K562 (cell line): ENCODE results near the gene FBN1. TPM values are rescaled to one million over a fixed set of nuclear protein-coding genes. Genes with fewer than 3 reads are reported as not detected.

Experiments used
- ATAC-seq: fragments of 200-7000 bp; cut with Tn5 transposase; 3 replicates; pipeline ENCODE4 v1.9.1; 2020; ENCODE audit warnings: moderate library complexity
- BruUV-seq: library from RNA; stranded (reverse); fragments of 400-500 nt; replicated peaks from 2 replicates; lab custom pipeline; 2021; lab: Mats Ljungman, UMichigan
- CTCF ChIA-PET: fragments of 300-600 bp; formaldehyde crosslinking; extraction: SDS; loops from one replicate; lab custom pipeline; 2021; ENCODE audit warnings: low intra/inter-chr PET ratio; lab: Yijun Ruan, JAX
- POLR2A ChIA-PET: fragments of 300-600, 350-650 bp; sonication (Branson Sonifier 250); formaldehyde crosslinking; extraction: SDS; loops from one replicate; lab custom pipeline; 2021; ENCODE audit warnings: antibody characterized with exemption, inconsistent platforms; lab: Yijun Ruan, JAX
- DNase-seq, 4 experiments: peaks; one replicate each; pipeline versions ENCODE4 v3.0.0 to v3.0.0-alpha.2; 2011 to 2018; ENCODE audit warnings: low spot score in 3 of 4, mixed read lengths in 3 of 4; ENCODE audit errors: extremely low read depth in 1 of 4
- FAIRE-seq: peaks from 2 replicates; lab custom pipeline; 2011; peaks lifted over from hg19 to GRCh38; lab: Jason Lieb, UNC
- H2AFZ ChIP-seq: 2 replicates; pipeline ENCODE4 v1.6.0; 2011; ENCODE audit warnings: low read depth, low read length, control low read depth, inconsistent platforms
- H3K27ac ChIP-seq: fragments of 200-600 bp; 3 replicates; pipeline ENCODE4 v1.8.0; 2011; ENCODE audit warnings: low read depth, mild to moderate bottlenecking, control low read depth, inconsistent platforms, low read length, moderate library complexity, mixed read lengths; ENCODE audit errors: extremely low read depth
- H3K27me3 ChIP-seq, 2 experiments: fragments of 300-600 bp in 1 of 2; 2 replicates in 1 of 2; 3 replicates in 1 of 2; pipeline versions ENCODE4 v1.6.0 to v1.8.0; 2011; ENCODE audit warnings: inconsistent platforms in 2 of 2, low read length in 2 of 2, mild to moderate bottlenecking in 1 of 2, mixed read lengths in 1 of 2, moderate library complexity in 1 of 2; ENCODE audit not compliant: control insufficient read depth in 2 of 2, insufficient read depth in 2 of 2
- H3K36me3 ChIP-seq: fragments of 300-600 bp; 3 replicates; pipeline ENCODE4 v1.8.0; 2011; ENCODE audit warnings: mild to moderate bottlenecking, low read length, inconsistent platforms; ENCODE audit not compliant: control insufficient read depth, insufficient read depth
- H3K4me1 ChIP-seq, 2 experiments: fragments of 200-600 bp in 1 of 2; replicated peaks in 1 of 2; 2 replicates in 1 of 2; 3 replicates in 1 of 2; pipeline versions ENCODE4 v1.5.1 to v1.8.0; 2011; ENCODE audit warnings: inconsistent platforms in 2 of 2, low read length in 2 of 2, mild to moderate bottlenecking in 1 of 2, mixed read lengths in 1 of 2, moderate library complexity in 1 of 2; ENCODE audit not compliant: control insufficient read depth in 2 of 2, insufficient read depth in 2 of 2
- H3K4me2 ChIP-seq: 2 replicates; pipeline ENCODE4 v1.6.1; 2011; ENCODE audit warnings: low read length, control low read depth, inconsistent platforms, mixed read lengths; ENCODE audit not compliant: insufficient read depth
- H3K4me3 ChIP-seq: fragments of 200-600 bp; sonication (generic), shearing (Covaris generic); 2 replicates; pipeline ENCODE4 v1.5.1; 2016; ENCODE audit warnings: control low read depth, inconsistent platforms
- H3K79me2 ChIP-seq: fragments of 200-600 bp; 3 replicates; pipeline ENCODE4 v1.8.0; 2011; ENCODE audit warnings: low read length, inconsistent platforms; ENCODE audit not compliant: control insufficient read depth, insufficient read depth
- H3K9ac ChIP-seq, 2 experiments: 2 replicates each; pipeline versions ENCODE4 v1.6.0 to v1.6.1; 2011; ENCODE audit warnings: low read depth in 2 of 2, low read length in 2 of 2, control low read depth in 1 of 2, inconsistent platforms in 1 of 2, mild to moderate bottlenecking in 1 of 2, mixed read lengths in 1 of 2; ENCODE audit not compliant: insufficient read depth in 1 of 2
- H3K9me1 ChIP-seq: one replicate; pipeline ENCODE4 v1.6.0; 2011; ENCODE audit warnings: inconsistent platforms, mild to moderate bottlenecking, low read length, moderate library complexity; ENCODE audit not compliant: control insufficient read depth, insufficient read depth
- H3K9me3 ChIP-seq: replicated peaks from 2 replicates; pipeline ENCODE4 v1.5.1; 2011; ENCODE audit warnings: low read depth, low read length, inconsistent platforms; ENCODE audit not compliant: control insufficient read depth, insufficient read depth
- H4K20me1 ChIP-seq: replicated peaks from 2 replicates; pipeline ENCODE4 v1.6.1; 2011; ENCODE audit warnings: low read length, inconsistent platforms, mixed read lengths; ENCODE audit not compliant: control insufficient read depth, insufficient read depth
- ARID3B ChIP-seq: fragments of 250-450 bp; sonication (Bioruptor Pico); IDR thresholded peaks from 2 replicates; pipeline ENCODE4 v1.4.0; 2020; ENCODE audit warnings: borderline replicate concordance
- ATF1 ChIP-seq, 2 experiments: fragments of 450-650 bp in 1 of 2; IDR thresholded peaks; 2 replicates each; pipeline ENCODE4 v1.6.1; 2016; ENCODE audit warnings: missing compliant biosample characterization in 1 of 2, missing genetic modification characterization in 1 of 2
- FOXK2 ChIP-seq, 2 experiments: fragments of 450-650 bp; IDR thresholded peaks in 1 of 2; conservative IDR thresholded peaks in 1 of 2; 2 replicates each; pipeline ENCODE4 v1.6.1; 2016; ENCODE audit warnings: low read depth in 2 of 2, mild to moderate bottlenecking in 1 of 2
- GTF2A2 ChIP-seq: IDR thresholded peaks from 2 replicates; pipeline ENCODE4 v1.6.1; 2016; ENCODE audit warnings: mild to moderate bottlenecking, missing genetic modification characterization, missing compliant biosample characterization
- GTF2E2 ChIP-seq: fragments of 200-800 bp; sonication (Bioruptor generic); IDR thresholded peaks from 2 replicates; pipeline ENCODE4 v1.6.1; 2016; ENCODE audit warnings: missing genetic modification characterization, missing compliant biosample characterization
- MEF2A ChIP-seq: IDR thresholded peaks from 2 replicates; pipeline ENCODE4 v1.6.1; 2011; ENCODE audit warnings: low read depth, mild to moderate bottlenecking, low read length, moderate library complexity; ENCODE audit not compliant: control insufficient read depth
- NFIC ChIP-seq: fragments of 450-650 bp; IDR thresholded peaks from 2 replicates; pipeline ENCODE4 v1.6.1; 2017; ENCODE audit warnings: mild to moderate bottlenecking, inconsistent platforms
- PATZ1 ChIP-seq: fragments of 250-450 bp; sonication (Bioruptor Pico); IDR thresholded peaks from 2 replicates; pipeline ENCODE4 v1.5.0; 2020; ENCODE audit warnings: mild to moderate bottlenecking, borderline replicate concordance
- PREB ChIP-seq: sonication (generic); formaldehyde crosslinking; IDR thresholded peaks from 2 replicates; pipeline ENCODE4 v1.8.1; 2023; ENCODE audit warnings: mild to moderate bottlenecking, missing genetic modification reagents
- SMARCE1 ChIP-seq: fragments of 450-650 bp; IDR thresholded peaks from 2 replicates; pipeline ENCODE4 v1.7.1; 2016; ENCODE audit warnings: mild to moderate bottlenecking
- WGBS: fragments of 100-300 bp; shearing (Covaris generic); methylation state at CpG from one replicate; pipeline ENCODE4 v1.1.6; 2016; ENCODE audit warnings: low coverage, mixed read lengths; ENCODE audit not compliant: insufficient coverage; ENCODE audit errors: missing lambda C conversion rate; 5-methylcytosine and 5-hydroxymethylcytosine counted together
- in situ Hi-C: fragments of 300-500 bp; cut with MboI; formaldehyde crosslinking; loops from 4 replicates; pipeline ENCODE4 v1.15.0; 2018; ENCODE audit warnings: inconsistent platforms, mixed read lengths
- intact Hi-C: fragments of 100-400 bp; cut with micrococcal nuclease; formaldehyde crosslinking; loops from 2 replicates; pipeline ENCODE4 v1.14.2; 2022
- polyA plus RNA-seq, 8 experiments: library from polyadenylated mRNA; depleted of rRNA in 4 of 8; stranded (reverse) in 5 of 8; unstranded in 3 of 8; fragments of >200 nt; fragmentation: Nextera tagmentation in 2 of 8; fragmentation: Illumina TruSeq in 1 of 8; extraction: Ambion mirVana in 2 of 8; extraction: Trizol in 1 of 8; gene quantifications; 2 replicates each; pipeline versions ENCODE4 v1.2.1 to v1.2.3, GENCODE V29; 2011 to 2014; ENCODE audit warnings: inconsistent platforms in 1 of 8, missing spikeins in 1 of 8
- total RNA-seq, 7 experiments: library from RNA; depleted of rRNA in 6 of 7; stranded (reverse); fragments of >200 nt in 6 of 7; fragmentation: Illumina TruSeq in 2 of 7; extraction: Trizol in 2 of 7; gene quantifications; 2 replicates each; pipeline versions ENCODE4 v1.2.1 to v1.2.3, GENCODE V29; 2011 to 2021; ENCODE audit warnings: low replicate concordance in 1 of 7

FBN1 gene
- total and polyA plus RNA-seq, 9 of the 15 experiments (the other 6 are each of a cell fraction or from before 2014, with no cell fraction given): 0.15 to 1.2 (median 0.60) TPM

GRCh38 chr15:48367483-48367882, 278.0 kb downstream of the FBN1 start:
- H3K4me3 ChIP-seq: no peak overlapping the region
- FAIRE-seq: no peak
- in situ Hi-C loops: loop anchor here (25.0 kb wide), 2 partner anchors 445 to 1770 kb away; partner anchors contain the start of gene CEP152

GRCh38 chr15:48366584-48367312, 278.8 kb downstream of the FBN1 start:
- no peaks in the 10 kb centered on the region for H3K9me1 ChIP-seq
- 6% methylated on average over 4 of the region's 4 CpGs for WGBS
- no TSS peak for BruUV-seq
- H3K36me3 ChIP-seq: no peaks in the 10 kb centered on the region
- in situ Hi-C loops: loop anchor here (25.0 kb wide), 2 partner anchors 446 to 1771 kb away; partner anchors contain the start of gene CEP152
- no peaks in the 10 kb centered on the region for H3K79me2 ChIP-seq
- H3K4me3 ChIP-seq: no peak overlapping the region
- no peaks in the 10 kb centered on the region for H4K20me1 ChIP-seq
- CTCF ChIA-PET: no interaction called here
- no peak overlapping the region for H3K27ac ChIP-seq
- intact Hi-C loops: no loop called here
- POLR2A ChIA-PET: interaction anchor here (0.7 kb wide), 1 partner anchor 11 kb away, joined by 3 read pairs; no protein-coding TSS in a partner anchor
- no peak overlapping the region for H2AFZ ChIP-seq
- no peaks in the 10 kb centered on the region; a peak in 1 of 5 replicates for H3K27me3 ChIP-seq
- H3K4me1 ChIP-seq: peaks cover 0 to 3% of the 10 kb centered on the region in 2 experiments; a peak in 1 of 5 replicates
- FAIRE-seq (no peak), DNase-seq (no peak), ATAC-seq (no peak)
- H3K9me3 ChIP-seq: no peaks in the 10 kb centered on the region; the same call in none of the 2 replicates
- H3K4me2 ChIP-seq: no peak overlapping the region
- H3K9ac ChIP-seq: no peak overlapping the region
- TF ChIP-seq PATZ1 (no peak), GTF2E2 (tag) (no peak), ARID3B (CRISPR knock-in tag) (no peak), GTF2A2 (tag) (no peak), PREB (CRISPR knock-in tag) (no peak), SMARCE1 (no peak), ATF1 (CRISPR knock-in tag; IDR thresholded peaks at IDR 0.05) (no peak), ATF1 (tag; IDR thresholded peaks at IDR 0.05) (no peak), MEF2A (no peak)

More at GRCh38 chr15:48367483-48367882, 278.0 kb downstream of the FBN1 start:
- POLR2A ChIA-PET: no interaction called here
- H3K27ac ChIP-seq: no peak overlapping the region
- ATAC-seq: no peak
- no peaks in the 10 kb centered on the region for H3K79me2 ChIP-seq
- CTCF ChIA-PET: no interaction called here
- H3K9ac ChIP-seq: no peak overlapping the region
- no peaks in the 10 kb centered on the region for H4K20me1 ChIP-seq
- peaks cover 0 to 3% of the 10 kb centered on the region in 2 experiments; a peak in 1 of 5 replicates for H3K4me1 ChIP-seq
- H3K36me3 ChIP-seq: no peaks in the 10 kb centered on the region
- no peaks in the 10 kb centered on the region for H3K9me1 ChIP-seq
- H3K27me3 ChIP-seq: no peaks in the 10 kb centered on the region; a peak in 1 of 5 replicates
- WGBS: 0% methylated on average over 2 of the region's 3 CpGs
- no peak for TF ChIP-seq FOXK2 (conservative IDR thresholded peaks at IDR 0.05 in 1 of 2, IDR thresholded peaks at IDR 0.05 in 1 of 2; ENCODE audit: low read depth in 2 of 2)
- TF ChIP-seq NFIC: peak; percentile 74
- intact Hi-C loops: no loop called here
- no peak overlapping the region for H2AFZ ChIP-seq
- H3K4me2 ChIP-seq: no peak overlapping the region
- H3K9me3 ChIP-seq: no peaks in the 10 kb centered on the region; the same call in 1 of the 2 replicates
- DNase-seq: no peak
- BruUV-seq: no TSS peak
